H1 (cell line): ENCODE measurements around the gene INF2. TPM values are rescaled to one million over a fixed set of nuclear protein-coding genes. Genes with fewer than 3 reads are reported as not detected.

Source experiments
- ASH2L ChIP-seq: fragments of 200-600, 300-600 bp; sonication (generic); IDR thresholded peaks from one replicate; pipeline ENCODE4 v1.7.1; 2017; ENCODE audit warnings: low read length
- BACH1 ChIP-seq: IDR thresholded peaks from 2 replicates; pipeline ENCODE4 v1.6.1; 2012; ENCODE audit warnings: low read length, improper control_type of control experiment
- CHD7 ChIP-seq: fragments of 300-600 bp; sonication (generic); IDR thresholded peaks from 2 replicates; pipeline ENCODE4 v1.7.1; 2012; ENCODE audit warnings: low read length, moderate library complexity, mild to moderate bottlenecking, inconsistent platforms; ENCODE audit not compliant: insufficient replicate concordance
- CTBP2 ChIP-seq: IDR thresholded peaks from 2 replicates; pipeline ENCODE4 v1.7.0; 2011; ENCODE audit warnings: borderline replicate concordance, mild to moderate bottlenecking, moderate library complexity, mixed read lengths, low read length; ENCODE audit not compliant: insufficient read depth, insufficient read length
- FOSL1 ChIP-seq: IDR thresholded peaks from 2 replicates; pipeline ENCODE4 v1.6.1; 2011; ENCODE audit warnings: mild to moderate bottlenecking, low read depth, low read length, moderate library complexity; ENCODE audit not compliant: insufficient read depth
- RAD21 ChIP-seq, 2 experiments: IDR thresholded peaks in 1 of 2; conservative IDR thresholded peaks in 1 of 2; 2 replicates each; pipeline ENCODE4 v1.6.1; 2011; ENCODE audit warnings: low read depth in 2 of 2, low read length in 2 of 2, improper control_type of control experiment in 1 of 2, inconsistent platforms in 1 of 2, mild to moderate bottlenecking in 1 of 2, moderate library complexity in 1 of 2
- polyA plus RNA-seq, 7 experiments: library from polyadenylated mRNA; depleted of rRNA in 3 of 7; stranded (reverse) in 5 of 7; unstranded in 2 of 7; fragments of >200 nt in 5 of 7; fragments of 200-250 nt in 2 of 7; gene quantifications; 1 replicate in 5 of 7; 2 replicates in 1 of 7; 4 replicates in 1 of 7; pipeline versions ENCODE4 v1.2.1 to v1.2.3, GENCODE V29; 2011 to 2013; ENCODE audit warnings: missing spikeins in 2 of 7, mixed read lengths in 2 of 7
- total RNA-seq: library from RNA; stranded (reverse); fragmentation: NEBNext Ultra II Directional; extraction: Animal tissue kit (Norgen Biotek cat#: 25700); gene quantifications from 2 replicates; pipeline ENCODE4 v1.2.1, GENCODE V29; 2021
- TF ChIP-seq, protein P1 (sequence below): IDR thresholded peaks from 2 replicates; pipeline ENCODE4 v1.6.1; 2011; ENCODE audit warnings: low read length, improper control_type of control experiment

The INF2 gene
- total and polyA plus RNA-seq, 2 of the 8 experiments (the other 6 are each of a cell fraction or from before 2014, with no cell fraction given) = 29.1 to 59.5 TPM

DNA sequence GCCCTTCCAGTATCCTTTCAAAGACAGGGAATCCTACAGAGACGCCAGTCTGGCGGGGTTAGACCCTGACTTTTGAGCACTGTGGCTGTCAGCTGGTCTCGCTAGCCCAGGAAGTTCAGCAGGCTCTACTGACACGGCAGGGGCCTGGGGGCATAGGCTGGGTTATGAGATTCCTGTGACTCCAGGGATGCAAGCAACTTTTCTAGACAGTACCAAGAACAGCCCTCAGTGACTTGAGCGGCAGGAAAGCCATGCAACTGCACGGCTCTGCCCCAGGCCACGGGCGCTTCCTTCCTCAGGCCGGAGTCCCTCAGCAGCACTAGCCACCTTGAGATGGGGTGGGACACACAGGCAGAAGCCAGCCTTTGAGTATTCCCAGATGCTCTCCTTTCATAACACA lies 58.5 kb downstream of the INF2 start (continued):
- no peak for TF ChIP-seq CHD7
- no peak for TF ChIP-seq BACH1
- no peak for TF ChIP-seq RAD21 (IDR thresholded peaks at IDR 0.05 in 1 of 2, conservative IDR thresholded peaks at IDR 0.05 in 1 of 2; ENCODE audit: low read depth in 2 of 2, low read length in 2 of 2)
- TF ChIP-seq ASH2L = no peak
- TF ChIP-seq, protein P1, sequence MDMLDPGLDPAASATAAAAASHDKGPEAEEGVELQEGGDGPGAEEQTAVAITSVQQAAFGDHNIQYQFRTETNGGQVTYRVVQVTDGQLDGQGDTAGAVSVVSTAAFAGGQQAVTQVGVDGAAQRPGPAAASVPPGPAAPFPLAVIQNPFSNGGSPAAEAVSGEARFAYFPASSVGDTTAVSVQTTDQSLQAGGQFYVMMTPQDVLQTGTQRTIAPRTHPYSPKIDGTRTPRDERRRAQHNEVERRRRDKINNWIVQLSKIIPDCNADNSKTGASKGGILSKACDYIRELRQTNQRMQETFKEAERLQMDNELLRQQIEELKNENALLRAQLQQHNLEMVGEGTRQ = no peak
- no peak for TF ChIP-seq FOSL1
- TF ChIP-seq CTBP2 = no peak
- TF ChIP-seq, all 59 proteins: peak for 0
